Adipose tissue (tissue), 3 donors: ENCODE data around the gene MFN2. TPM values are rescaled to one million over a fixed set of nuclear protein-coding genes. Genes with fewer than 3 reads are reported as not detected.

Experiments
- H3K27ac ChIP-seq: one replicate; pipeline ENCODE4 v1.5.1; 2013; ENCODE audit warnings: low read depth, low read length
- WGBS, 3 donors: extraction: QIAGEN DNeasy Blood & Tissue Kit; methylation state at CpG; one replicate each; pipeline ENCODE4 v1.1.7; 2013; 5-methylcytosine and 5-hydroxymethylcytosine counted together
- polyA plus RNA-seq, 3 donors: library from polyadenylated mRNA; stranded (reverse); fragments of 200-250 nt; gene quantifications; one replicate each; pipeline ENCODE4 v1.2.3, GENCODE V29; 2013
- donor health status: healthy with polysubstance abuse.
- donor health status: Bipolar disorder and iron deficiency.
- donor health status: healthy.

MFN2 gene
- polyA plus RNA-seq, 3 donors: 19.0 to 53.3 (median 50.5) TPM

- WGBS, 3 donors: 89 to 92% (median 91%) methylated on average over 16 of the region's 16 CpGs
- H3K27ac ChIP-seq: no peak overlapping the region
Measured at GRCh38 chr1:12056331-12056841, 76.1 kb downstream of the MFN2 start.

GRCh38 chr1:12057382-12057781 lies 77.1 kb downstream of the MFN2 start:
- no peak overlapping the region for H3K27ac ChIP-seq

- no peak overlapping the region for H3K27ac ChIP-seq
- 80 to 92% (median 85%) methylated on average over 4 of the region's 4 CpGs for WGBS, 3 donors
Measured at GRCh38 chr1:12057940-12058687, 77.9 kb downstream of the MFN2 start.

GRCh38 chr1:12059226-12059625 lies 79.0 kb downstream of the MFN2 start:
- H3K27ac ChIP-seq: no peak overlapping the region
- WGBS, 3 donors: 68 to 87% (median 82%) methylated on average over 3 of the region's 3 CpGs

GRCh38 chr1:12059722-12060464 lies 79.6 kb downstream of the MFN2 start:
- no peak overlapping the region for H3K27ac ChIP-seq
- WGBS, 3 donors: 58 to 72% (median 61%) methylated on average over 7 of the region's 7 CpGs

- WGBS, 3 donors: 92 to 98% (median 98%) methylated on average over 3 of the region's 3 CpGs
Measured at GRCh38 chr1:12060500-12060899, 80.3 kb downstream of the MFN2 start.

More at GRCh38 chr1:12060500-12060899, 80.3 kb downstream of the MFN2 start:
- H3K27ac ChIP-seq: no peak overlapping the region

Other genes with a start within 250 kb of the MFN2 start
- 10 to 100 TPM; 52.4 to 72.3 (median 63.3) TPM for gene AGTRAP, start 244.3 kb upstream of the MFN2 start, polyA plus RNA-seq
- gene C1orf167, start 218.3 kb upstream of the MFN2 start, polyA plus RNA-seq: 1 to 10 TPM in 2 of 3 donors, under 1 TPM in 1; 0.83 to 2.7 (median 2.1) TPM
- 10 to 100 TPM in 2 of 3 donors, 1 to 10 TPM in 1; 8.2 to 16.1 (median 14.0) TPM for gene MTHFR, start 174.5 kb upstream of the MFN2 start, polyA plus RNA-seq
- gene CLCN6, start 174.3 kb upstream of the MFN2 start, polyA plus RNA-seq: 10 to 100 TPM in 1 of 3 donors, 1 to 10 TPM in 2; 5.4 to 12.6 (median 6.3) TPM
- gene NPPA, start 132.7 kb upstream of the MFN2 start, polyA plus RNA-seq: 10 to 100 TPM in 1 of 3 donors, under 1 TPM in 2; 0.42 to 40.6 (median 0.49) TPM
- gene NPPB, start 121.5 kb upstream of the MFN2 start, polyA plus RNA-seq: under 1 TPM in 2 of 3 donors, not detected in 1; 0.58 to 0.62 TPM
- 10 to 100 TPM; 19.2 to 38.2 (median 35.7) TPM for gene KIAA2013, start 54.0 kb upstream of the MFN2 start, polyA plus RNA-seq
- 10 to 100 TPM; 46.7 to 71.4 (median 47.0) TPM for gene PLOD1, start 45.7 kb upstream of the MFN2 start, polyA plus RNA-seq
- 10 to 100 TPM; 19.0 to 34.0 (median 29.4) TPM for gene MIIP, start 39.1 kb downstream of the MFN2 start, polyA plus RNA-seq
- gene TNFRSF8, start 82.9 kb downstream of the MFN2 start, polyA plus RNA-seq: 1 to 10 TPM in 2 of 3 donors, under 1 TPM in 1; 0.40 to 3.8 (median 2.8) TPM
- 10 to 100 TPM in 2 of 3 donors, 1 to 10 TPM in 1; 5.8 to 44.3 (median 21.4) TPM for gene TNFRSF1B, start 186.5 kb downstream of the MFN2 start, polyA plus RNA-seq
- gene VPS13D, start 249.6 kb downstream of the MFN2 start, polyA plus RNA-seq: 10 to 100 TPM; 10.6 to 40.7 (median 23.4) TPM